ENCODE measurements around the gene JAM3.

DNA sequence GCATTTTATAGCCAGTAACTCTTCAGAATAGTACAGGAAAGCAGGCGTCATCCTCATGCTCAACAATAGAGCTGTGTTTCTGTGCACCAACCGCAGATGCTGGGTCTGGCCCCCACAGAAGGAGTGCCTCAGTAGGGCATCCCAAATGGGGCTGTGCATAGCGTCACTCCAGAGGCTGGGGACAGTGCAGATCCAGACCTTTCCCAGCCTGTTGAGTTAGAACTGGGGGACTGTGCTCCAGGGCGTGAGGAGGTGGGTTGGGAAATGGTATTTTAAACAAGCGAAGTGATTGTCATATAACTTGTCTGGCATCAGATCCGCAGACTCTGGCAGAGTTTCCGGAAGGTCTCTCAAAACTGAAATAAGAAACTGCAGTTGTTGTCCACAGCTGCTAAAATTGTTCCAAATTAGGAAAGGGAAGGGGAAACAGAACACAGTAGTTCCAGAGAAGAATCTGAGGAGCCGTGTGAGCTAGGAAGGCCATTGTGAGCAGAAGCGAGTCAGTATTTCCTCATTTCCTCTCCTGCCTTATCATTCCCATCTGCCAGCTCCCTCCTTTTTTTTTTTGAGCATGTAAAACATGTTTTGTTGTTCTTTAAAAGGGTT lies 52.2 kb downstream of the JAM3 start:
- TF ChIP-seq, protein P1, sequence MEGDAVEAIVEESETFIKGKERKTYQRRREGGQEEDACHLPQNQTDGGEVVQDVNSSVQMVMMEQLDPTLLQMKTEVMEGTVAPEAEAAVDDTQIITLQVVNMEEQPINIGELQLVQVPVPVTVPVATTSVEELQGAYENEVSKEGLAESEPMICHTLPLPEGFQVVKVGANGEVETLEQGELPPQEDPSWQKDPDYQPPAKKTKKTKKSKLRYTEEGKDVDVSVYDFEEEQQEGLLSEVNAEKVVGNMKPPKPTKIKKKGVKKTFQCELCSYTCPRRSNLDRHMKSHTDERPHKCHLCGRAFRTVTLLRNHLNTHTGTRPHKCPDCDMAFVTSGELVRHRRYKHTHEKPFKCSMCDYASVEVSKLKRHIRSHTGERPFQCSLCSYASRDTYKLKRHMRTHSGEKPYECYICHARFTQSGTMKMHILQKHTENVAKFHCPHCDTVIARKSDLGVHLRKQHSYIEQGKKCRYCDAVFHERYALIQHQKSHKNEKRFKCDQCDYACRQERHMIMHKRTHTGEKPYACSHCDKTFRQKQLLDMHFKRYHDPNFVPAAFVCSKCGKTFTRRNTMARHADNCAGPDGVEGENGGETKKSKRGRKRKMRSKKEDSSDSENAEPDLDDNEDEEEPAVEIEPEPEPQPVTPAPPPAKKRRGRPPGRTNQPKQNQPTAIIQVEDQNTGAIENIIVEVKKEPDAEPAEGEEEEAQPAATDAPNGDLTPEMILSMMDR (IDR thresholded peaks at IDR 0.05; ENCODE audit: low read length): no peak
- no peak for TF ChIP-seq EZH2 (optimal IDR thresholded peaks at IDR 0.05; ENCODE audit: low read depth, low read length)
